ENCODE data around the gene CPEB4. TPM values are rescaled to one million over a fixed set of nuclear protein-coding genes. Genes with fewer than 3 reads are reported as not detected.

The CPEB4 gene
- total RNA-seq, 1 donor from 2014 or later: 37.4 TPM

DNA sequence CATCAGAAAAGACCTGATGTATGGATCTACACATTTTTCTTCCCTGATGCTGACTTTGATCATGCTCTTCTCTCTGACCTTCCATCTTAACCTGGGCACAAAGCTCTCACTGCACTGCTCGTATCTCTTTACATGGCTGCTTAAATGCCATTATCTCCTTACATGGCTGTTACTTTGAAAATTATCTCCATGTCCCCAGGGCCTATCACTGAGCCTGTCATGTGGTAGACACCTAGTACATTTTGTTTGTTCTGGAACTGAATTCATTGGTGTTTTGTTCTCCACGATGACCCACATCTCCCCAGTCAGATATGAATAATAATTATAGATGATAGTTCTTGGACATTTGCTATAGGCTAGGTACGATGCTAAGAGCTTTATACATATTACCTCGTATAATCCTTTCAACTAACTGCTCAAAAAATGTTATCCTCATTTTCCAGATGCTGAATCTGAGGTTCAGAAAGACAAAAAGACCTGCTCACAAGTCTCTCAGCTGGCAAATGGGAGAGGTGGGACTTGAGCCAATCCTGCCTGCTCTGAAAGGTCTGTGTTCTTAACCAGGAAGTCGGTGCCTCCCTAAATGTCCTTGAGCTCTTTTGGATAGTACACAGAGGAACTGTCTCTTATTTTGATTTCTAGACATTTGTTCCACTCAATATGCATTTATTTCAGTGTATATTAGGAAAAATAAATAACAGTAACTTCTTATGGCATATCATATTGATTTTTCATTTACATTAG lies 9.8 kb upstream of the CPEB4 start:
- TF ChIP-seq, protein P1, sequence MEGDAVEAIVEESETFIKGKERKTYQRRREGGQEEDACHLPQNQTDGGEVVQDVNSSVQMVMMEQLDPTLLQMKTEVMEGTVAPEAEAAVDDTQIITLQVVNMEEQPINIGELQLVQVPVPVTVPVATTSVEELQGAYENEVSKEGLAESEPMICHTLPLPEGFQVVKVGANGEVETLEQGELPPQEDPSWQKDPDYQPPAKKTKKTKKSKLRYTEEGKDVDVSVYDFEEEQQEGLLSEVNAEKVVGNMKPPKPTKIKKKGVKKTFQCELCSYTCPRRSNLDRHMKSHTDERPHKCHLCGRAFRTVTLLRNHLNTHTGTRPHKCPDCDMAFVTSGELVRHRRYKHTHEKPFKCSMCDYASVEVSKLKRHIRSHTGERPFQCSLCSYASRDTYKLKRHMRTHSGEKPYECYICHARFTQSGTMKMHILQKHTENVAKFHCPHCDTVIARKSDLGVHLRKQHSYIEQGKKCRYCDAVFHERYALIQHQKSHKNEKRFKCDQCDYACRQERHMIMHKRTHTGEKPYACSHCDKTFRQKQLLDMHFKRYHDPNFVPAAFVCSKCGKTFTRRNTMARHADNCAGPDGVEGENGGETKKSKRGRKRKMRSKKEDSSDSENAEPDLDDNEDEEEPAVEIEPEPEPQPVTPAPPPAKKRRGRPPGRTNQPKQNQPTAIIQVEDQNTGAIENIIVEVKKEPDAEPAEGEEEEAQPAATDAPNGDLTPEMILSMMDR (IDR thresholded peaks at IDR 0.05): no peak
- no peaks in the 10 kb centered on the region for H3K4me1 ChIP-seq
- H3K27ac ChIP-seq: peak overlapping the region in 1 of 2 donors; percentile 2
- intact Hi-C loops (cut with DNase I): no loop called here
- no peaks in the 10 kb centered on the region for H3K9me3 ChIP-seq
- no peak overlapping the region for H3K4me3 ChIP-seq
- H3K36me3 ChIP-seq: no peaks in the 10 kb centered on the region
- no peaks in the 10 kb centered on the region for H3K27me3 ChIP-seq
- DNase-seq (ENCODE audit: low spot score in 2 of 2): no peak

DNA sequence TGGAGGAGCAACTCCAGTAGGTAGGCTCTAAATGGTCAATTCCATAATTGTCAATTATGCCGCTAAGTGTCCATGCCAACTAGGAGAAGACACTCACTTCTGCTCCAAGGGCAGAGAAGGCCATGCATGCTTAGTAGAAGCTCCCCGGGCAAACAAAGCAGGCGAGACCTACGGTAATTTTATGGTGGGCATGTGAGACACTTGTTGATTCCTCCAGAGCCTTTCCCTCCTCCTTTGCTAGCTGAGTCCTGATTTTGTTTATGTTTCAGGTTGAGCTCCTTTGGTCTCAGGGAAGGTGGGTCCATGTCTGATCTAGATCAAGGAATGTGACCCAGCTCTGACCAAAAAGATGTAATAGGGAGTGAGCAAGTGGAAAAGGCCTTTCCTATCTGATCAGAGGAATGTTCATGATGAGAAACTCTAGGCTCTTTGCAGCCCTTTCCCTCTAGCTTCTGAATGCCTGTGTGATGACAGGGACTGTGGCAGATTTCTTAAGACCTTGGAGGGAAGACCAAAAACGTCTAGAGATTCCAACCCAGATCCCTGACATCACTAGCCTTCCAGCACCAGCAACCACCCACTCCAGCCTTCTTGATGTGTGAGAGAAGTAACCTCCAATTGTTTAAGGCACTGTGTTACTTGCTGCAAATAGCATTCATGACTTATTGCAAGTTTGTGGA lies 7.7 kb upstream of the CPEB4 start:
- intact Hi-C loops (cut with DNase I): no loop called here
- no peaks in the 10 kb centered on the region for H3K27me3 ChIP-seq
- H3K27ac ChIP-seq: no peak overlapping the region

DNA sequence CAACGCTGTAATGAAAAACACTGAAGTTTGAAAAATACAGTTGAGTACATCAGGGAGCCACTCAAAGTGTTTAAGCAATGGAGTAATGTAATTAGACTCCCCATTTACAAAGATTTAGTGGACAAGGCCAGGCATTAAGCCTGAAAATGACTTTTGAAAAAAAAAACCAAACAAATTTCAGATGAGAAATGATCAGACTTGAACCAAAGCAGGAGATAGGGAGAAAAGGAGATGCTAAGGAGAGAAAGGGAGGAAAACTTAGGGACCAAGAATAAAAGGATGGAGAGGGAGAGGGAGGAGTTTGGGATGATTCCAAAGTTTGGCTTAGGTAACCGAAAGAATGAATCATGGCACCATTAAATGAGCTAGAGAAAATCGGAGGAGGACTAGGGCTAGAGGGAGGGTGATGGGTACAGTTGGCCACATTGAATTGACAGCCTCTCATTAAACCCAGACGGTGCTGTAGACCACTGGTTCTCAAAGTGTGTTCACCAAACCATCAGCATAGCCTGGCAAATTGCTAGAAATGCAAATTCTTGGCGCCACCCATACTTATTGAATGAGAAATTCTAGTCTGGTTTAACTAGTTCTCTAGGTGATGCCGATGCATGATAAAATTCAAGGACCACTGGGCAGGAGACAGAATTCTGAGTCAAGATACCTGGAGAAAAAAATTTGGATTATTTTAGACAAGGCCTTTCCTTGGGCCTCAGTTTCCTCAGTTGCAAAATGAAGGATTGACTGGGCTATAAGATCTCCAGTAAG lies 6.2 kb upstream of the CPEB4 start:
- intact Hi-C loops (cut with DNase I): no loop called here
- DNase-seq (ENCODE audit: low spot score in 2 of 2): no peak
- Histone ChIP-seq H3K27ac (no peak overlapping the region), H3K36me3 (no peaks in the 10 kb centered on the region), H3K9me3 (no peaks in the 10 kb centered on the region), H3K4me3 (no peak overlapping the region), H3K4me1 (no peaks in the 10 kb centered on the region), H3K27me3 (no peaks in the 10 kb centered on the region)
- TF ChIP-seq, protein P1 (IDR thresholded peaks at IDR 0.05): no peak

More for the DNA sequence above, 7.7 kb upstream of the CPEB4 start:
- no peaks in the 10 kb centered on the region for H3K9me3 ChIP-seq
- no peaks in the 10 kb centered on the region for H3K4me1 ChIP-seq
- no peak overlapping the region for H3K4me3 ChIP-seq
- TF ChIP-seq, protein P1 (IDR thresholded peaks at IDR 0.05): no peak
- no peaks in the 10 kb centered on the region for H3K36me3 ChIP-seq
- no peak for DNase-seq (ENCODE audit: low spot score in 2 of 2)

DNA sequence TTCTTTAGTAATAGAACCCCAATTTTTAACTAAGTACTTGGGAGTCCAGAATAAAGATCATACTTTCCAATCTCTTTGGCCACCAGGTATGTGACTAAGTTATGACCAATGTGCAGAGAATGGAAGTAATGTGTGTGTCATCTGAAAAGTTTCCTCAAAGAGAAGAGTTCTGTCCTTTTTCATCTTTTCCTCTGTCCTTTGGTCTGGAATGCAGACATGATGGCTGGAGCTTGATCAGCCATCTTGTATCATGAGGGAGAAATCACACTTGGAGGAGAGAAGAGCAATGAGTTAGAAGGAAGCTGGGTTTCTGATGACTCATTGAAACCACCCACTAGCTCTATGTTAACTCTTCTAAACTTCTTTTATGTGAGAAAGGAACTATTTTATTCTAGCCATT lies 5.5 kb upstream of the CPEB4 start:
- TF ChIP-seq, protein P1 (IDR thresholded peaks at IDR 0.05): no peak
- Histone ChIP-seq H3K9me3 (no peaks in the 10 kb centered on the region), H3K4me1 (no peaks in the 10 kb centered on the region), H3K4me3 (no peak overlapping the region), H3K36me3 (no peaks in the 10 kb centered on the region), H3K27ac (no peak overlapping the region), H3K27me3 (no peaks in the 10 kb centered on the region)
- intact Hi-C loops (cut with DNase I): no loop called here
- no peak for DNase-seq (ENCODE audit: low spot score in 2 of 2)

DNA sequence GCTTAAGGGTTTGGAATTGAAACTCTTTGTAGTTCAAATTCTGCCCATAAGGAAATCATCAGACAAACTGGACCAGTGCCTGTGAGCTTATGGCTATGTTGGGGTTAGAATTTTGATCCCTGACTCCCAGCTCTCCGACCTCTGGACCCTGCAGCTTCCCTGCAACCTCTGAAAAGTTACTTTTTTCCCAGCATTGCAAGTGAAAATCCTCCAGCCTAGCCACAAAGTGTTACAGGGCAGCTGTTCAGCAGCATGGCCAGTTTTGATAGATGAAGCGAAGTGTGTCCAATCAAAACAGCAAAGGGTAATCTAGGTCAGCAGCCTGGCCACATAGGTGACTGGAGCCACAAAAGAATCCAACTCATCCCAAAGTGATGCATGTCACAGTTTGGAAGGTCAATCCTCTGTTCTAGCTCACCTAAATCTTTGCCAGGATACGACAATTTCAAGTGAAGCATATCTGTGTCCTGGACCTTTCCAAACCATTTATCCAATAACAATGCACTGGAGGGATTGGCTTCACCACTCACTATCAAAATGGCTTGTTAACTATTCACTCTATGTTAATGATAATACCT lies 4.7 kb upstream of the CPEB4 start:
- no peak for DNase-seq (ENCODE audit: low spot score in 2 of 2)
- no peaks in the 10 kb centered on the region for H3K27me3 ChIP-seq
- H3K27ac ChIP-seq: no peak overlapping the region
- no peak overlapping the region for H3K4me3 ChIP-seq
- intact Hi-C loops (cut with DNase I): no loop called here
- H3K9me3 ChIP-seq: no peaks in the 10 kb centered on the region
- H3K36me3 ChIP-seq: no peaks in the 10 kb centered on the region
- H3K4me1 ChIP-seq: no peaks in the 10 kb centered on the region
- TF ChIP-seq, protein P1 (IDR thresholded peaks at IDR 0.05): no peak

Measured in ascending aorta (tissue), 2 donors.